ENCODE results near the gene AKR1C8.
"Not testable (repeated sequence)": the region's sequence is repeated elsewhere in the genome, so short reads cannot be mapped to it uniquely, and the experiment has no call there.

AKR1C8 gene

DNA sequence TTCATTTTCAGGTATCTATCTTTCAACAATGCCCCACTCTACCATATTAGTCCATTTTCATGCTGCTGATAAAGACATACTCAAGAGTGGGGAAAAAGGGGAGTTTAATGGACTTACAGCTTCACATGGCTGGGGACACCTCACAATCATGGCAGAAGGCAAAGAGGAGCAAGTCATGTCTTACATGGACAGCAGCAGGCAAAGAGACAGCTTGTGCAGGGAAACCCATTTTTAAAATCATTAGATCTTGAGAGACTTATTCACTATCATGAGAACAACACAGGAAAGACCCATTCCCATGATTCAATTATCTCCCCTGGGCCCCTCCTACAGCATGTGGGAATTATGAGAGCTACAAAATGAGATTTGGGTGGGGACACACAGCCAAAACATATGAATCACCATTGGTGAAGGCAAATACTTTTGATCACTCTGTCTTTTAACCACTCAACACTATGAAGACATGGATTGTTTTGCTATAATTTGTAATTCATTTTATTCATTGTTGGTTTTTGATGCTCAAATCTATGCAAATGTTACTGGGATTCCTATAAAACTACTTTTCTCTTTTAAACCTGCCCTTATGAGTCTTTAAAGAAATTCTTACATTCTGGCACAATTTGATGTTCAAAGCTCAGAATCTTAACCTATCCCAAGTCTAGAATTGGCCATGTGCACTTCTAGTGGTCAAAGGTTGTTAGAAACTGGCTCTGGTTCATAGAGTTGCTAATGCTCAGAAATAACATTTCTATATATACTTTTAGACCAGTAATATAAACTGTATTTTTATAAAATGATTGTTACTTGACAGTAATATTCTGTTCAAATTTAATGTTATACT, 27.0 kb upstream of the AKR1C8 start:
- H3K4me3 ChIP-seq (replicated peaks in 1 of 2; ENCODE audit: low read depth in 2 of 2, low read length in 2 of 2), result no peak overlapping the region
- DNase-seq (ENCODE audit: low read depth in 2 of 2), result peak in 1 of 2 donors; percentile 5
- no peak for TF ChIP-seq CTCF (IDR thresholded peaks at IDR 0.05; ENCODE audit: low read depth, low read length)

GRCh38 chr10:5210261-5210660, 25.3 kb upstream of the AKR1C8 start:
- not testable (repeated sequence) for H3K4me3 ChIP-seq (replicated peaks in 1 of 2; ENCODE audit: low read depth in 2 of 2, low read length in 2 of 2); DNase-seq (ENCODE audit: low read depth in 2 of 2)

- DNase-seq (ENCODE audit: low read depth in 2 of 2); H3K4me3 ChIP-seq (replicated peaks in 1 of 2; ENCODE audit: low read depth in 2 of 2, low read length in 2 of 2): not testable (repeated sequence)
Measured at GRCh38 chr10:5209776-5210175, 24.8 kb upstream of the AKR1C8 start.

DNA sequence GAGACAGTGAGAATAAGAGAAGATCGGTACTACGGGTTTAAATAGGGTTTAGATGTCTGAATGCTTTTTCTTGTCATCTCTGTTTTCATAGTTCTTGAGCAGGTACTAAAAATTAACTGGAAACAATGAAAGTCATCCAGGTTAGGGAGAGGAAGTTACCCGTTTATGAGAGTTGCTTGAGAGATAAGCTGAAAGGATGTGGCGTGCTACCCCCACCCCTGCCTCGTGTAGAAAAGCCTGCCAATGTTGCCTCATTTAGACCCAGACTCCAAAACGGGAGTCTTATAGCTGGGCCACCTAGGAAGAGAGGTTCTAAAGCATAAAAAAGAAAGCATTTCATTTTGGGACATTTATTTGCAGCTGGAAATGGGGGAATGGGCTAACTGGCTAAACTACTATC, 21.8 kb upstream of the AKR1C8 start:
- H3K4me3 ChIP-seq (replicated peaks in 1 of 2; ENCODE audit: low read depth in 2 of 2, low read length in 2 of 2), result no peak overlapping the region
- no peak for TF ChIP-seq CTCF (IDR thresholded peaks at IDR 0.05; ENCODE audit: low read depth, low read length)
- no peak for DNase-seq (ENCODE audit: low read depth in 2 of 2)

DNA sequence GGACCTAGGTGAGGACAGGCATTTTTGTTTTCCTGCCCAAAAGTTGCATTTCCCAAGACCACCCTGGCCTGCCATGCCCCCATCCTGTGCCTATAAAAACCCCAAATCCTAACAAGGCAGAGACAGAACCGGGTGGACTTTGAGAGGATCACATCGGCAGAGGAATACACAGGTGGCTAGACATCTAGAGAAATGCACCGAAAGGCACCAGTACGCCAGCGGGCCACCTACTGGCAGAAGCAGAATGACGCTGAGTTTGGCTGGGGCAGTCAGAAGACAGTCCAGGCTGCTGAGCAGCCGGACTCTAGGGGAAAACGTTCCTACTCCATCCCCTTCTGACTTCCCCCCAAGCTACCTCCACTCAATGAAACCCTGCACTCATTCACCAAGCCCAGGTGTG, 14.4 kb upstream of the AKR1C8 start:
- no peak for DNase-seq (ENCODE audit: low read depth in 2 of 2)
- peak; percentile 5 for TF ChIP-seq CTCF (IDR thresholded peaks at IDR 0.05; ENCODE audit: low read depth, low read length)
- no peak overlapping the region for H3K4me3 ChIP-seq (replicated peaks in 1 of 2; ENCODE audit: low read depth in 2 of 2, low read length in 2 of 2)

DNA sequence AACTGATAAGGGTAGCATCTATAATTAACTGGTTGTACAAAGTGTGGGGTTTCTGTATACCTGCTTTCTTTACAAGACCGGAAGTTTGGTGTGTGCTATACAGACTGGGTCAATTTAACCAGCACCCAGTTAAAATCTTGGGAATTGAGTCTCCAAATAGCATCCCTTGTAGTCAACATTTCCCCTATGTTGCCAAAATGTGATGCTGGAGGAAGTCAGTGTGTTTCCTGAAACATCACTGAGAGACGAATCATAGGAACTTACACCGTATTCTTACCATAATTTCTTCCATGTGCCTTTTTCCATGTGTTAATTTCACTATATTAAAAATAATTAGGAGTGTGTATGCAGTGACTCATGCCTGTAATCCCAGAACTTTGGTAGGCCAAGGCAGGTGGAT, 13.4 kb upstream of the AKR1C8 start:
- peak; percentile 19 to 33 for DNase-seq (ENCODE audit: low read depth in 2 of 2)
- no peak overlapping the region for H3K4me3 ChIP-seq (replicated peaks in 1 of 2; ENCODE audit: low read depth in 2 of 2, low read length in 2 of 2)
- no peak for TF ChIP-seq CTCF (IDR thresholded peaks at IDR 0.05; ENCODE audit: low read depth, low read length)

GRCh38 chr10:5196702-5197113, 11.8 kb upstream of the AKR1C8 start, which contains the start of gene AKR1C4:
Gene AKR1C4, plus strand, starts transcription at chr10:5196837. Its CDS starts 31 bp downstream, at chr10:5196868.
- no peak for TF ChIP-seq CTCF (IDR thresholded peaks at IDR 0.05; ENCODE audit: low read depth, low read length)
- H3K4me3 ChIP-seq (replicated peaks in 1 of 2; ENCODE audit: low read depth in 2 of 2, low read length in 2 of 2), result no peak within 1 kb of the TSS
- DNase-seq (ENCODE audit: low read depth in 2 of 2), result no peak
